Coronary artery (tissue), 2 donors: Measurements from ENCODE around the gene PPDPF.
"Not testable (repeated sequence)": the region's sequence is repeated elsewhere in the genome, so short reads cannot be mapped to it uniquely, and the experiment has no call there.

ENCODE experiments used
- DNase-seq: peaks from one replicate; pipeline ENCODE4 v3.0.0-alpha.2; 2017; ENCODE audit warnings: low spot score
- H3K27ac ChIP-seq, 2 donors: fragments of 200-600 bp; sonication (generic); one replicate each; pipeline ENCODE4 v1.5.1; 2016 to 2019
- H3K4me3 ChIP-seq: fragments of 200-600 bp; sonication (generic); 2 replicates; pipeline ENCODE4 v1.5.1; 2016; ENCODE audit warnings: mild to moderate bottlenecking, moderate library complexity
- TF ChIP-seq, protein P1 (sequence below): fragments of 200-600 bp; sonication (generic); IDR thresholded peaks from one replicate; pipeline ENCODE4 v1.5.1; 2019; ENCODE audit warnings: antibody characterized with exemption

PPDPF gene

DNA sequence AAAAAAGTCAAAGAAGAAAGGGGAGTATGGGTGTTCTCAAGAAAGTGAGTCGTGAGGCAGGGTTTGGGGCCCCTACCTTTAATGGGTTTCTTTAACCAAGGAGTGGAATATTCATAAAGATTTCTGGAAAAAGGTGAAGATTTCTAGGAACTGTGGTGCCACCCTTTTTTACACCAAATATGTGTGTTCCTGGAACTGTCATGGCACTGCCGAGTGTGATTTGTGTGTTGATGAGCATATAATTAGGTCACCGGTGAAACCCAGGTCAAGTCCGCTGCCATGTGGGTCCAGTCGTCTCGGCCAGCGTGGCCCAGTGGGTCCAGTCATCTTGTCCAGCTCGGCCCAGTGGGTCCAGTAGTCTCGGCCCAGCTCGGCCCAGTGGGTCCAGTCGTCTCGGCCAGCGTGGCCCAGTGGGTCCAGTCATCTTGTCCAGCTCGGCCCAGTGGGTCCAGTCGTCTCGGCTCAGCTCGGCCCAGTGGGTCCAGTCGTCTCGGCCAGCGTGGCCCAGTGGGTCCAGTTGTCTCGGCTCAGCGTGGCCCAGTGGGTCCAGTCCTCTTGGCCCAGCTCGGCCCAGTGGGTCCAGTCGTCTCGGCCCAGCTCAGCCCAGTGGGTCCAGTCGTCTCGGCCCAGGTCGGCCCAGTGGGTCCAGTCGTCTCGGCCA, 13.4 kb upstream of the PPDPF start:
- TF ChIP-seq, protein P1, sequence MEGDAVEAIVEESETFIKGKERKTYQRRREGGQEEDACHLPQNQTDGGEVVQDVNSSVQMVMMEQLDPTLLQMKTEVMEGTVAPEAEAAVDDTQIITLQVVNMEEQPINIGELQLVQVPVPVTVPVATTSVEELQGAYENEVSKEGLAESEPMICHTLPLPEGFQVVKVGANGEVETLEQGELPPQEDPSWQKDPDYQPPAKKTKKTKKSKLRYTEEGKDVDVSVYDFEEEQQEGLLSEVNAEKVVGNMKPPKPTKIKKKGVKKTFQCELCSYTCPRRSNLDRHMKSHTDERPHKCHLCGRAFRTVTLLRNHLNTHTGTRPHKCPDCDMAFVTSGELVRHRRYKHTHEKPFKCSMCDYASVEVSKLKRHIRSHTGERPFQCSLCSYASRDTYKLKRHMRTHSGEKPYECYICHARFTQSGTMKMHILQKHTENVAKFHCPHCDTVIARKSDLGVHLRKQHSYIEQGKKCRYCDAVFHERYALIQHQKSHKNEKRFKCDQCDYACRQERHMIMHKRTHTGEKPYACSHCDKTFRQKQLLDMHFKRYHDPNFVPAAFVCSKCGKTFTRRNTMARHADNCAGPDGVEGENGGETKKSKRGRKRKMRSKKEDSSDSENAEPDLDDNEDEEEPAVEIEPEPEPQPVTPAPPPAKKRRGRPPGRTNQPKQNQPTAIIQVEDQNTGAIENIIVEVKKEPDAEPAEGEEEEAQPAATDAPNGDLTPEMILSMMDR, result no peak
- no peak for DNase-seq
- Histone ChIP-seq H3K4me3 (no peak overlapping the region), H3K27ac (no peak overlapping the region)

DNA sequence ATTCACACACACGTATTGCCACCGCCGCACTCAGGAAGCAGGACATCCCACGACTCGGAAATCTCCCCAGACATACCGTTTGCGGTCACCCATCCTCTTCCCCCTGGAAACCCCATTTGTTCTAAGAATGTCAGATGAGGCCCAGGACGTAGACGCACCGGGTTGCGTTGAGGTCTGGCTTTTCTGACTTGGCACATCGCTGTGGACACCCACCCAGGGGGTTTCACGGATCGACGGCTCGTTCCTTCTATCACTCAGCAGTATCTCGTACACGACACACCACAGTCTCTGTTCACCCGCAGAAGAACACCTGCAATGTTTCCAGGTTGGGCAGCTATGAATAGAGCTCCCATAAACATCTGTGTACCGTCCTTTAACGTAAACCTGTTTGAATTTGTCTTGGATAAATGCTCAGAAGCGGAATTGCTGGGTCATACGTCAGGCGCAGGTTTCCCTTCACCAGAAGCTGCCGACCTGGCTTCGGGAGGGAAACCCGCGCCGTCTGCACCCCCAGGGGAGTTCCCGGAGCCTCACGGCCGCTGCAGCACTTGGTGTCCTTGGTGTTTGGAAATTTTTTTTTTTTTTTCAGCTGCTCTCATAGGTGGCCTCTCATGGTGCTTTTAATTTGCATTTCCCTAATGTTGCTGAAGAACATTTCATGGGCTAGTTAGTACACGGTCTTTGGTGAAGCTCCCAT, 12.3 kb upstream of the PPDPF start:
- no peak overlapping the region for H3K27ac ChIP-seq

DNA sequence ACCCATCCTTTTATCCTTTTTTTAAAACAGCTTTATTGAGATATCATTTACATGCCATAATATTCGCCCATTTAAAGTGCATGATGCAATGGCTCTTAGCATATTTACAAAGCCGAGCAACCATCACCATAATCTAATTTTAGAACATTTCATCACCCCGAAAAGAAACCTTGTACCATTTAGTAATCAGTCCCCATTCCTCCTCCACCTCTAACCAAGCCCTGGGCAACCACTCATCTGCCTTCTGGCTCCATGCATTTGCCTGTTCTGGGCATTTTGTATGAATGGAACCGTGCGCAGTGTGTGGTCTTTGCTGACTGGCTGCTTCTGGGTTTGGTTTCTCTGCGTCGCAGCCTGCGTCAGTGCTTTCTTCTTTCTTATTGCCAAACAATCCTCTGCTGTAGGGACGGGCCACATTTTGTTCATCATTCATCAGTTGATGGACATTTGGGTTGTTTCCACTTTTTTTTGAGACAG, 11.4 kb upstream of the PPDPF start:
- DNase-seq, result no peak
- TF ChIP-seq, protein P1, result no peak
- Histone ChIP-seq H3K4me3 (no peak overlapping the region), H3K27ac (no peak overlapping the region)

More for the DNA sequence above, 12.3 kb upstream of the PPDPF start:
- TF ChIP-seq, protein P1, result no peak
- no peak overlapping the region for H3K4me3 ChIP-seq
- DNase-seq, result no peak

DNA sequence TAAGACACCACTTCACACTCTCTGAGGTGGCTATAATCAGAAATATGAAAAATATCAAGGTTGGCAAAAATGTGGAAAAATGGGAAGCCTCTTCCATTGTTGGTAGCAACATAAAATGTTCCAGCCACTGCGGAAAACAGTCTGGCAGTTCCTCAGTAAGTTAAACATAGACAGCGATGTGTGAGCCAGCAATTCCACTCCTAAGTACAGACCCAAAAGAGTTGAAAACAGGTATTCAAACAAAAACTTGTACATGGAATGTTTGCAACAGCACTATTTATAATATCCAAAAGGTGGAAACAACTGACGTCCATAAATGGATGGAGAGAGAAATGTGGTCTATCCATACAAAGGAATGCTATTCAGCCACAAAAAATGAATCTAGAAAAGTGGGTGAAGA, 7.4 kb upstream of the PPDPF start:
- Histone ChIP-seq H3K4me3 (no peak overlapping the region), H3K27ac (no peak overlapping the region)
- TF ChIP-seq, protein P1, result no peak
- no peak for DNase-seq

DNA sequence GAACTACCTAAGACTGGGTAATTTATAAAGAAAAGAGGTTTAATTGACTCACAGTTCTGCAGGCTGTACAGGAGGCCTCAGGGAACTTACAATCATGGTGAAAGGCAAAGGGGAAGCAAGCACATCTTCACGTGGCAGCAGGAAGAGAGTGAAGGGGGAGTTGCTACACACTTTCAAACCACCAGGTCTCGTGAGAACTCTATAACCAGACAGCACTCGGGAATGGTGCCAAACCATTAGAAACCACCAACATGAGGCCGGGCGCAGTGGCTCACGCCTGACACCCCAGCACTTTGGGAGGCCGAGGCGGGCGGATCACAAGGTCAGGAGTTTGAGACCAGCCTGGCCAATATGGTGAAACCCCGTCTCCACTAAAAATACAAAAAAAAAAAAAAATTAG, 6.0 kb upstream of the PPDPF start:
- DNase-seq, H3K27ac ChIP-seq, H3K4me3 ChIP-seq: not testable (repeated sequence)

DNA sequence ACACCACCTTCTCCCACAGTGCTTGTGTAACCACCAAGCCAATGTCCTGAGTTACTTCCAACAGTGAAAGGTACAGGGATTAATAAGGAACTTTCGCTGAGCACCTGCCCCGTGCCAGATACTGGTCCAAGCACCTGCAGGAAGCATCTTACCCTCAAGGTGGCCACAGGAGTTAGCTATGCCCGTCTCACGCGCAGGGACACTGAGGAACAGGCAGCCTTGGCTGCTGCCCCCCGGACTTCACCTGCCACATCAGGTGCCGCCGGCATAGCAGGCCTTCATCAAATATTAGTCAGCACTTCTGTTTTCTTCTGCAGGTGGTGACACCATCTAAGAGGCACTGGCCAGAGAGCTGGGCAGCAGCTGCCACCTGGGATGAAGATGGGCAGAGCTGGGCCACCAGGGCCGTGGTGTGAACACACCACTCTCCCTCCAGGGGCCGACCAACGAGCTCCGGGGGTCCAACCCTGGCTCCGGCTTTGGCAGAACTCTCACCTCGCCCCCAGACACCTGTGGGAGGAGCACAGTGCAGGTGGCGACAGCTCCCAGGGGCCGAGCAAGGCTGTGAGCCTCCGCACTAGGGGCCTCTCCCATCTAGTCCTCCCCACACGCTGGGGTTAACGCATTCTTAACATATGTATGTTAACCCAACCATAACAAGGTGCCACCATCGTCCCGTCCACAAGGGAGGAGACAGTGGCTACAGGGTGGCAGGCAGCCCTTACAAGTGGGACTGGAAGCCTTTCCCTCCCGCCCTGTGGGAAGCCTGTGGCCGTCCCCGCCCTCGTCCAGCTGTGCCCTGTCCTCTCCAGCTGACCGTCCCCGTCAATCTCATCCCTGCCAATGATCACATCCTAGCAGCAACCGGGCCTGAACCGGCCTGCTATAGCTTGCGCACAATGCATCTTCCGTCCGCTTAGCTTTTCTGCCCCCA, 2.9 kb upstream of the PPDPF start:
- Histone ChIP-seq H3K27ac (no peak overlapping the region), H3K4me3 (no peak overlapping the region)
- TF ChIP-seq, protein P1, result no peak
- DNase-seq, result no peak

DNA sequence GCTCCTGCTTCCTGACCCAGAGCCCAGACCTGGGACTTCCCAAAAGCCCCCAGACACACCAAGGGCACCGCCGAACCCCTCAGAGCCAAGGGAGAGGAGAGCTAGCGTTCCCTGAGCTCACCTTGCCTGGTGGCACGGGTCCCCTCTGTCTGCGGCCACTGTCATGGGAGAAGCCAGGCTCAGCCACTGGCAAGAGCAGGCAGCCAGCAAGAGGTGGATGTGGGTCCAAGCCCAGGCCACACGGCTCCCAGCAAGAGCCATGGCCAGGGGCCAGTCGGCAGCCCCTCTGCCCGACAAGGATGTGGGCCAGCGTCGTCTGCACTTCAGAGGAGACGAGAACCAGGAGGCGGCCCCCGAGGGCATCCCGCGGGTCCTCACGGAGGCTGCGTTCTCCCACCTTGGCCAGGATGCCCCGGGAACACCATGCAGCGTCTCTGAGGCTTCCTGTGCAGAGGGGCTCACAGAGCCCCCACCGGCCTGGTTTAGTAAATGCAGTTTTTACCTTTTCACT, 2.2 kb upstream of the PPDPF start:
- H3K4me3 ChIP-seq, result no peak overlapping the region
- no peak overlapping the region for H3K27ac ChIP-seq
- no peak for DNase-seq
- TF ChIP-seq, protein P1, result no peak
